A673 (cell line): Measurements from ENCODE around the gene UGT1A9. TPM values are rescaled to one million over a fixed set of nuclear protein-coding genes. Genes with fewer than 3 reads are reported as not detected.
"Not testable (repeated sequence)": the region's sequence is repeated elsewhere in the genome, so short reads cannot be mapped to it uniquely, and the experiment has no call there.

Experiments used
- Bru-seq: library from RNA; stranded (reverse); fragments of 400-500 nt; gene quantifications from one replicate; lab custom pipeline; 2021; lab: Mats Ljungman, UMichigan
- BruChase-seq, 2 experiments: library from RNA; stranded (reverse); fragments of 400-500 nt; gene quantifications; one replicate each; lab custom pipeline; 2021; lab: Mats Ljungman, UMichigan
- BruUV-seq: library from RNA; stranded (reverse); fragments of 400-500 nt; replicated peaks from 2 replicates; lab custom pipeline; 2021; lab: Mats Ljungman, UMichigan
- CTCF ChIA-PET: fragments of 300-600 bp; sonication (Branson Sonifier 250); formaldehyde crosslinking; loops from one replicate; lab custom pipeline; 2022; ENCODE audit warnings: antibody characterized with exemption; lab: Charles Lee
- POLR2A ChIA-PET: fragments of 300-600 bp; sonication (Branson Sonifier 250); formaldehyde crosslinking; loops from one replicate; lab custom pipeline; 2022; ENCODE audit warnings: antibody characterized with exemption; ENCODE audit not compliant: low non-redundant PET; lab: Charles Lee
- DNase-seq: peaks from one replicate; pipeline ENCODE4 v3.0.0-alpha.2; 2015; ENCODE audit warnings: low spot score
- H3K27ac ChIP-seq: fragments of 200-600 bp; sonication (generic); 2 replicates; pipeline ENCODE4 v1.5.1; 2016; ENCODE audit warnings: mixed run types, low read depth, mild to moderate bottlenecking, mixed read lengths, antibody characterized with exemption, low read length; ENCODE audit not compliant: poor library complexity, severe bottlenecking
- H3K27me3 ChIP-seq: fragments of 200-600 bp; sonication (generic); replicated peaks from 2 replicates; pipeline ENCODE4 v1.6.1; 2017; ENCODE audit warnings: mixed run types, low read depth, mild to moderate bottlenecking, mixed read lengths, antibody characterized with exemption, low read length; ENCODE audit not compliant: insufficient read depth, poor library complexity
- H3K36me3 ChIP-seq: fragments of 200-600 bp; sonication (generic); 2 replicates; pipeline ENCODE4 v1.6.1; 2016; ENCODE audit warnings: mixed run types, mild to moderate bottlenecking, mixed read lengths, antibody characterized with exemption, low read length; ENCODE audit not compliant: insufficient read depth, poor library complexity, severe bottlenecking
- H3K4me1 ChIP-seq: fragments of 200-600 bp; sonication (generic); 2 replicates; pipeline ENCODE4 v1.6.1; 2017; ENCODE audit warnings: mixed run types, mild to moderate bottlenecking, mixed read lengths, antibody characterized with exemption, low read length; ENCODE audit not compliant: insufficient read depth, poor library complexity, severe bottlenecking
- H3K4me3 ChIP-seq: fragments of 200-600 bp; sonication (generic); 2 replicates; pipeline ENCODE4 v1.5.1; 2016; ENCODE audit warnings: low read depth, mixed run types, mild to moderate bottlenecking, mixed read lengths, low read length; ENCODE audit not compliant: poor library complexity, severe bottlenecking
- H3K9me3 ChIP-seq: fragments of 200-600 bp; sonication (generic); 2 replicates; pipeline ENCODE4 v1.6.1; 2016; ENCODE audit warnings: mixed run types, low read depth, mild to moderate bottlenecking, mixed read lengths, antibody characterized with exemption, low read length; ENCODE audit not compliant: poor library complexity, severe bottlenecking
- EZH2 ChIP-seq: fragments of 200-600 bp; sonication (generic); IDR thresholded peaks from 2 replicates; pipeline ENCODE4 v1.6.1; 2017; ENCODE audit warnings: borderline replicate concordance, low read depth, mild to moderate bottlenecking, mixed read lengths, antibody characterized with exemption, low read length; ENCODE audit not compliant: poor library complexity, severe bottlenecking
- intact Hi-C: fragments of 100-400 bp; cut with micrococcal nuclease; formaldehyde crosslinking; loops from one replicate; pipeline ENCODE4 v1.10.0; 2022; ENCODE audit not compliant: unreplicated experiment
- long read RNA-seq: library from polyadenylated mRNA; stranded (forward); transcript quantifications from one replicate; pipeline ENCODE4 v2.0.0, GENCODE V29; 2022
- total RNA-seq: library from RNA; stranded (reverse); gene quantifications from 2 replicates; pipeline ENCODE4 v1.2.3, GENCODE V29; 2021
- TF ChIP-seq, protein P1 (sequence below): fragments of 300-800, 200-600 bp; sonication (generic); conservative IDR thresholded peaks from 2 replicates; pipeline ENCODE4 v1.5.1; 2017; ENCODE audit warnings: low read depth, mild to moderate bottlenecking, antibody characterized with exemption, low read length, moderate library complexity, mixed read lengths

Gene UGT1A9
- not detected in 2 replicates for total RNA-seq
- Bru-seq, nascent RNA, result not detected
- not detected for BruChase-seq, experiment 1, labeled RNA remaining after a 2-hour chase
- BruChase-seq, experiment 2, labeled RNA remaining after a 6-hour chase, result percentile 32 among the genes with signal in this experiment
- long read RNA-seq, result 0 reads

- no peak for DNase-seq
- no TSS peak for BruUV-seq
- TF ChIP-seq EZH2, result no peak
- TF ChIP-seq, protein P1, sequence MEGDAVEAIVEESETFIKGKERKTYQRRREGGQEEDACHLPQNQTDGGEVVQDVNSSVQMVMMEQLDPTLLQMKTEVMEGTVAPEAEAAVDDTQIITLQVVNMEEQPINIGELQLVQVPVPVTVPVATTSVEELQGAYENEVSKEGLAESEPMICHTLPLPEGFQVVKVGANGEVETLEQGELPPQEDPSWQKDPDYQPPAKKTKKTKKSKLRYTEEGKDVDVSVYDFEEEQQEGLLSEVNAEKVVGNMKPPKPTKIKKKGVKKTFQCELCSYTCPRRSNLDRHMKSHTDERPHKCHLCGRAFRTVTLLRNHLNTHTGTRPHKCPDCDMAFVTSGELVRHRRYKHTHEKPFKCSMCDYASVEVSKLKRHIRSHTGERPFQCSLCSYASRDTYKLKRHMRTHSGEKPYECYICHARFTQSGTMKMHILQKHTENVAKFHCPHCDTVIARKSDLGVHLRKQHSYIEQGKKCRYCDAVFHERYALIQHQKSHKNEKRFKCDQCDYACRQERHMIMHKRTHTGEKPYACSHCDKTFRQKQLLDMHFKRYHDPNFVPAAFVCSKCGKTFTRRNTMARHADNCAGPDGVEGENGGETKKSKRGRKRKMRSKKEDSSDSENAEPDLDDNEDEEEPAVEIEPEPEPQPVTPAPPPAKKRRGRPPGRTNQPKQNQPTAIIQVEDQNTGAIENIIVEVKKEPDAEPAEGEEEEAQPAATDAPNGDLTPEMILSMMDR, result no peak
- ChIA-PET POLR2A (no interaction called here), CTCF (no interaction called here)
- no peak within 1 kb of the TSS for H3K4me3 ChIP-seq
- intact Hi-C loops, result no loop called here
- no peaks in the 10 kb centered on the region for H3K4me1 ChIP-seq
- no peak within 1 kb of the TSS for H3K27ac ChIP-seq
- H3K27me3 ChIP-seq, result no peaks in the 10 kb centered on the region
- H3K9me3 ChIP-seq, result no peaks in the 10 kb centered on the region
- H3K36me3 ChIP-seq, result no peaks in the 10 kb centered on the region
Observed at GRCh38 chr2:233671290-233672161, at the start of gene UGT1A9. Gene UGT1A9 (plus strand): TSS chr2:233671898. CDS start chr2:233671935, 37 bp downstream.

GRCh38 chr2:233627331-233628025 is 44.2 kb upstream of the UGT1A9 start:
- DNase-seq, result peak; percentile 82
- Histone ChIP-seq H3K9me3 (peaks cover 15% of the 10 kb centered on the region), H3K4me3 (no peak overlapping the region), H3K36me3 (no peaks in the 10 kb centered on the region), H3K4me1 (peaks cover 4% of the 10 kb centered on the region), H3K27me3 (no peaks in the 10 kb centered on the region), H3K27ac (peak overlapping the region; percentile 83)
- no TSS peak for BruUV-seq
- intact Hi-C loops, result no loop called here
- TF ChIP-seq, protein P1, result no peak
- no peak for TF ChIP-seq EZH2
- CTCF ChIA-PET, result interaction anchor here (0.6 kb wide), 1 partner anchor 290 kb away, joined by 5 read pairs; no protein-coding TSS in a partner anchor
- POLR2A ChIA-PET, result interaction anchor here (0.6 kb wide), 1 partner anchor 130 kb away, joined by 3 read pairs; no protein-coding TSS in a partner anchor

- CTCF ChIA-PET, H3K9me3 ChIP-seq, H3K27ac ChIP-seq, H3K4me1 ChIP-seq, intact Hi-C loops, H3K4me3 ChIP-seq, H3K27me3 ChIP-seq, H3K36me3 ChIP-seq, DNase-seq, POLR2A ChIA-PET, BruUV-seq: not testable (repeated sequence)
Observed at GRCh38 chr2:233636306-233636705, 35.4 kb upstream of the UGT1A9 start, which contains the start of gene UGT1A10. Gene UGT1A10 (plus strand): TSS chr2:233636448. CDS start chr2:233636523, 75 bp downstream.
